BJ (cell line): ENCODE data around the gene L3MBTL1. TPM values are rescaled to one million over a fixed set of nuclear protein-coding genes. Genes with fewer than 3 reads are reported as not detected.

Source experiments
- CTCF ChIA-PET: fragments of 350-600 bp; formaldehyde crosslinking; extraction: SDS; loops from one replicate; lab custom pipeline; 2021; ENCODE audit warnings: antibody characterized with exemption, inconsistent platforms; lab: Yijun Ruan, JAX
- POLR2A ChIA-PET: fragments of 300-600 bp; sonication (Branson Sonifier 250); formaldehyde crosslinking; extraction: SDS; loops from one replicate; lab custom pipeline; 2021; ENCODE audit warnings: antibody characterized with exemption; lab: Charles Lee
- DNase-seq: peaks from one replicate; pipeline ENCODE4 v3.0.0-alpha.2; 2011; ENCODE audit warnings: low read depth
- H3K27me3 ChIP-seq: 2 replicates; pipeline ENCODE4 v1.6.0; 2011; ENCODE audit warnings: low read length; ENCODE audit not compliant: control insufficient read depth, insufficient read depth
- H3K36me3 ChIP-seq: 2 replicates; pipeline ENCODE4 v1.5.1; 2011; ENCODE audit warnings: low read length; ENCODE audit not compliant: control insufficient read depth, insufficient read depth
- H3K4me3 ChIP-seq: 2 replicates; pipeline ENCODE4 v1.5.1; 2011; ENCODE audit warnings: low read depth, mild to moderate bottlenecking, control low read depth, low read length
- polyA plus RNA-seq: library from polyadenylated mRNA; depleted of rRNA; stranded (reverse); fragments of >200 nt; gene quantifications from 2 replicates; pipeline ENCODE4 v1.2.3, GENCODE V29; 2011
- TF ChIP-seq, protein P1 (sequence below): IDR thresholded peaks from 2 replicates; pipeline ENCODE4 v1.5.1; 2011; ENCODE audit warnings: low read depth, mild to moderate bottlenecking, control low read depth, inconsistent platforms, low read length, moderate library complexity; ENCODE audit not compliant: insufficient read depth

The L3MBTL1 gene
- polyA plus RNA-seq, 1 experiment: 4.5 TPM

DNA sequence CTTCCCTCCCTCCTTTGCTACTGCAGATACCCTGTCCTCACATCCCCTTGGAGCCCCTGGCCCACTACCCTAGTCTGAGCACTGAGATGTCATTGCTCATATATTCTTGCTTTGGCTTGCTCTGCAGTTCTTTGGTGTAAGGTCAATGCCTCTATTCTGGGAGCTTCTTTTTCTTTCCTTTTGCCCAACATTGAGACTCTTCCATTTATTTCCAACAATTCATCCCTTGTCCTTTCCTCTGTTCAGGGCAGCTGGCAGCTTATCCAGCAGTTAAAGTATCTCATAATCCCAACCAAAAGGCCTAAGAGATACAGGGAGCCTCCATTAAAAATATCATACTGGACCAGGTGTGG, 23.6 kb downstream of the L3MBTL1 start:
- ChIA-PET POLR2A (no interaction called here), CTCF (no interaction called here)
- DNase-seq: no peak
- TF ChIP-seq, protein P1, sequence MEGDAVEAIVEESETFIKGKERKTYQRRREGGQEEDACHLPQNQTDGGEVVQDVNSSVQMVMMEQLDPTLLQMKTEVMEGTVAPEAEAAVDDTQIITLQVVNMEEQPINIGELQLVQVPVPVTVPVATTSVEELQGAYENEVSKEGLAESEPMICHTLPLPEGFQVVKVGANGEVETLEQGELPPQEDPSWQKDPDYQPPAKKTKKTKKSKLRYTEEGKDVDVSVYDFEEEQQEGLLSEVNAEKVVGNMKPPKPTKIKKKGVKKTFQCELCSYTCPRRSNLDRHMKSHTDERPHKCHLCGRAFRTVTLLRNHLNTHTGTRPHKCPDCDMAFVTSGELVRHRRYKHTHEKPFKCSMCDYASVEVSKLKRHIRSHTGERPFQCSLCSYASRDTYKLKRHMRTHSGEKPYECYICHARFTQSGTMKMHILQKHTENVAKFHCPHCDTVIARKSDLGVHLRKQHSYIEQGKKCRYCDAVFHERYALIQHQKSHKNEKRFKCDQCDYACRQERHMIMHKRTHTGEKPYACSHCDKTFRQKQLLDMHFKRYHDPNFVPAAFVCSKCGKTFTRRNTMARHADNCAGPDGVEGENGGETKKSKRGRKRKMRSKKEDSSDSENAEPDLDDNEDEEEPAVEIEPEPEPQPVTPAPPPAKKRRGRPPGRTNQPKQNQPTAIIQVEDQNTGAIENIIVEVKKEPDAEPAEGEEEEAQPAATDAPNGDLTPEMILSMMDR: no peak
- no peaks in the 10 kb centered on the region for H3K27me3 ChIP-seq
- H3K36me3 ChIP-seq: peaks cover 1% of the 10 kb centered on the region
- H3K4me3 ChIP-seq: no peak overlapping the region

DNA sequence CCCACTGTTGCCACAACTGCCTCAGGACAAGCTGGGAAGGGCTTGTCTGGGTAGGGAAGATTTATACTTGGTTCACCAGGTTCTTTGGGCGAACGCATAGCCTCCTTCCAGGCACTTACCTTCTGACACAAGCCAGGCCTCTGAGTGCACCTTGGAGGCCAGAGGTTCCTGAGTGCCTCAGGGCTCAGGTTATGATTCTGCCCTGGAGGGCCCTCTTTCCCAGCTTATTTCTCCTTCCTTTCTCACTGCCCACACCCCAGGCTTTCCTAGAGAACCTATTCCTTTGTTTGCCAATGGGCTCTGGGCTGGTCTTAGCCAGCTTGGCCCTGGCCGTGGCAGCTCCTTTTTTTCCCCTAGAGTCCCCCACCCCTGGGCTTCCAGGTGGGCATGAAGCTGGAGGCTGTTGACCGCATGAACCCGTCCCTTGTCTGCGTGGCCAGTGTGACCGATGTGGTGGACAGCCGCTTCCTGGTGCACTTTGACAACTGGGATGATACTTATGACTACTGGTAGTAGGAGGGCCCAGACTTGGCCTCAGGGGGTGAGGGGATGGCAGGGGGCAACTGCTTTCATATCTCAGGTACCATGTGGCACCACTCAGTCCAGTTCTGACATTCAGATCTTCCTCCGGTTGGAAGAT, 25.0 kb downstream of the L3MBTL1 start:
- no peak overlapping the region for H3K4me3 ChIP-seq
- POLR2A ChIA-PET: no interaction called here
- no peaks in the 10 kb centered on the region for H3K27me3 ChIP-seq
- peaks cover 1% of the 10 kb centered on the region for H3K36me3 ChIP-seq
- CTCF ChIA-PET: interaction anchor here (0.8 to 1.8 kb wide), 4 partner anchors 14 to 161 kb away, joined by 3 to 6 read pairs (median 4); no protein-coding TSS in a partner anchor
- no peak for DNase-seq
- TF ChIP-seq, protein P1: no peak

- H3K36me3 ChIP-seq: peaks cover 1% of the 10 kb centered on the region
- H3K27me3 ChIP-seq: no peaks in the 10 kb centered on the region
- POLR2A ChIA-PET: no interaction called here
- TF ChIP-seq, protein P1: no peak
- H3K4me3 ChIP-seq: no peak overlapping the region
- DNase-seq: no peak
- CTCF ChIA-PET: interaction anchor here (0.8 to 1.8 kb wide), 4 partner anchors 13 to 160 kb away, joined by 3 to 6 read pairs (median 4); no protein-coding TSS in a partner anchor
These were observed 25.6 kb downstream of the L3MBTL1 start for GRCh38 chr20:43533060-43533459.

DNA sequence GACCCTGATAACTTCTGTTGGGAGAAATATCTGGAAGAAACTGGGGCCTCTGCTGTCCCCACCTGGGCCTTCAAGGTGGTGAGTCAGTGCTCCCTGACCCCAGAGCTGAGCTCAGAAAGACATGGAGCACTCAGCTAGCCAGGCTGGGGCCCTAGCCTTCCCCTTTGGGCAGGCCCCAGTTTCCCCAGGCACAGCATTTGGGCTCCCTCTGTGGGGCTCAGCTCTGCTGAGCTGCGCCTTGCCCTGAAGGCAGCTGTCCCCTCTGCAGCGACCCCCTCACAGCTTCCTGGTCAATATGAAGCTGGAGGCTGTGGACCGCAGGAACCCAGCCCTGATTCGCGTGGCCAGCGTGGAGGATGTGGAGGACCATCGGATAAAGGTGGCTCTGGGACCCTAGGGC, 26.5 kb downstream of the L3MBTL1 start:
- TF ChIP-seq, protein P1: no peak
- Histone ChIP-seq H3K4me3 (no peak overlapping the region), H3K27me3 (no peaks in the 10 kb centered on the region), H3K36me3 (peaks cover 1% of the 10 kb centered on the region)
- DNase-seq: no peak
- CTCF ChIA-PET: interaction anchor here (1.7 kb wide), 1 partner anchor 558 kb away, joined by 5 read pairs; no protein-coding TSS in a partner anchor
- POLR2A ChIA-PET: interaction anchor here (0.5 kb wide), 1 partner anchor 562 kb away, joined by 3 read pairs; no protein-coding TSS in a partner anchor

DNA sequence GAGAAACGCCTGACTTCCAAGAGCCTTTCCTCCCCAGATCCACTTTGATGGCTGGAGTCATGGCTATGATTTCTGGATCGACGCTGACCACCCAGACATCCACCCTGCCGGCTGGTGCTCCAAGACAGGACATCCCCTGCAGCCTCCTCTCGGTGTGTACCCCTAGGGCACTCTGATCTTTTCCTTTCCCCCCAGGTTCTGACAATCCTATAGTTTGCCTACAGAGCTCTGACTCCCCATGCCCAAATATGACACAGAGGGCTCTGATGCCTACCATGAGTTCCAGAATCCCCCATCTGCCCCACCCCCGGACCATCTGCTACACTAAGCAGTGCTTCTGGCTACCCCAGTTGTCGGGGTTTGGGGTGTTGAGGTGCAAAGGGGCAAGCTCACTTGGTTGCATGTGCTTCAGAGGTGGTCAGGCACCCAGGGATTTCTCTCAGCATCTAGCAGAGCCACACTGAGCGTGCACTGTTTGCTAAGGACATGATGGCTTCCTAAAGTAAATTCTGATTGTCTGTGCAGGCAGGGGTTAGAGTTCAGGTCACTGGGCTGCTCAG, 27.4 kb downstream of the L3MBTL1 start:
- CTCF ChIA-PET: interaction anchor here (1.7 to 6.8 kb wide), 2 partner anchors 156 to 557 kb away, joined by 5 to 119 read pairs; no protein-coding TSS in a partner anchor
- no peak for DNase-seq
- Histone ChIP-seq H3K27me3 (no peaks in the 10 kb centered on the region), H3K36me3 (no peaks in the 10 kb centered on the region; the same call in 1 of the 2 replicates), H3K4me3 (no peak overlapping the region)
- TF ChIP-seq, protein P1: no peak
- POLR2A ChIA-PET: no interaction called here
